ENCODE data around the gene CLDN25. TPM values are rescaled to one million over a fixed set of nuclear protein-coding genes. Genes with fewer than 3 reads are reported as not detected.

Gene CLDN25
- polyA plus RNA-seq, 1 donor from 2014 or later = not detected

GRCh38 chr11:113828191-113828590, 48.6 kb downstream of the CLDN25 start:
- H3K9me3 ChIP-seq (ENCODE audit: low read length) = no peaks in the 10 kb centered on the region

GRCh38 chr11:113829751-113830150, 50.2 kb downstream of the CLDN25 start:
- H3K9me2 ChIP-seq (ENCODE audit: insufficient read depth, low read length) = no peaks in the 10 kb centered on the region
- TF ChIP-seq REST (IDR thresholded peaks at IDR 0.05; ENCODE audit: borderline replicate concordance) = no peak
- no peak for TF ChIP-seq POLR2AphosphoS5 (IDR thresholded peaks at IDR 0.05)
- no peak for TF ChIP-seq TAF1 (IDR thresholded peaks at IDR 0.05; ENCODE audit: low read depth)
- no peak for TF ChIP-seq MXI1 (conservative IDR thresholded peaks at IDR 0.05; ENCODE audit: poor library complexity, severe bottlenecking)
- TF ChIP-seq CTCF (IDR thresholded peaks at IDR 0.05; ENCODE audit: poor library complexity, severe bottlenecking) = no peak
- TF ChIP-seq EZH2 (IDR thresholded peaks at IDR 0.05; ENCODE audit: borderline replicate concordance, insufficient read depth, low read length, poor library complexity, severe bottlenecking) = no peak
- TF ChIP-seq RAD21 (conservative IDR thresholded peaks at IDR 0.05) = no peak
- TF ChIP-seq SMC3 (conservative IDR thresholded peaks at IDR 0.05; ENCODE audit: poor library complexity) = no peak
- TF ChIP-seq EP300 (conservative IDR thresholded peaks at IDR 0.05; ENCODE audit: poor library complexity, severe bottlenecking) = no peak
- no peak overlapping the region for H3K9ac ChIP-seq (ENCODE audit: low read length)
- no peak overlapping the region for H3K27ac ChIP-seq (ENCODE audit: low read length)
- no peaks in the 10 kb centered on the region for H3K79me2 ChIP-seq (replicated peaks; ENCODE audit: insufficient read depth, low read length)
- no peaks in the 10 kb centered on the region for H3K9me3 ChIP-seq (ENCODE audit: low read length)
- H3K4me3 ChIP-seq (ENCODE audit: low read length) = no peak overlapping the region
- H4K20me1 ChIP-seq (ENCODE audit: insufficient read depth) = no peaks in the 10 kb centered on the region
- peaks cover 5% of the 10 kb centered on the region for H3K36me3 ChIP-seq (ENCODE audit: insufficient read depth, low read length)
- no peaks in the 10 kb centered on the region for H3K27me3 ChIP-seq (ENCODE audit: insufficient read depth, low read depth, low read length)
- no peaks in the 10 kb centered on the region for H3F3A ChIP-seq (ENCODE audit: insufficient read depth, low read length, poor library complexity, severe bottlenecking)
- no peak overlapping the region for H3K4me2 ChIP-seq (ENCODE audit: low read length)
- H2AFZ ChIP-seq (ENCODE audit: low read depth, low read length) = no peak overlapping the region

More at GRCh38 chr11:113828191-113828590, 48.6 kb downstream of the CLDN25 start:
- Histone ChIP-seq H3K36me3 (ENCODE audit: insufficient read depth, low read length) (peaks cover 5% of the 10 kb centered on the region), H4K20me1 (ENCODE audit: insufficient read depth) (no peaks in the 10 kb centered on the region), H3F3A (ENCODE audit: insufficient read depth, low read length, poor library complexity, severe bottlenecking) (no peaks in the 10 kb centered on the region), H3K9ac (ENCODE audit: low read length) (no peak overlapping the region), H3K9me2 (ENCODE audit: insufficient read depth, low read length) (no peaks in the 10 kb centered on the region), H3K4me3 (ENCODE audit: low read length) (no peak overlapping the region), H2AFZ (ENCODE audit: low read depth, low read length) (no peak overlapping the region), H3K27me3 (ENCODE audit: insufficient read depth, low read depth, low read length) (no peaks in the 10 kb centered on the region), H3K4me2 (ENCODE audit: low read length) (no peak overlapping the region), H3K79me2 (replicated peaks; ENCODE audit: insufficient read depth, low read length) (no peaks in the 10 kb centered on the region), H3K27ac (ENCODE audit: low read length) (no peak overlapping the region)
- TF ChIP-seq MXI1 (conservative IDR thresholded peaks at IDR 0.05; ENCODE audit: poor library complexity, severe bottlenecking) (no peak), TAF1 (IDR thresholded peaks at IDR 0.05; ENCODE audit: low read depth) (no peak), POLR2AphosphoS5 (IDR thresholded peaks at IDR 0.05) (no peak)

Small RNA genes lying within 50 kb of the gene (small RNA-seq; reads per million reads assigned to genes)
- 0 reads per million in 3 experiments for gene LRRC37A13P
- 0 reads per million in 3 experiments for gene RPS29P19

Other genes with a start within 250 kb of the CLDN25 start
- 1.3 and 2.6 TPM in 2 replicates for gene TMPRSS5, start 73.5 kb upstream of the CLDN25 start, polyA plus RNA-seq
- 20.8 and 21.5 TPM in 2 replicates for gene ZW10, start 6.1 kb upstream of the CLDN25 start, polyA plus RNA-seq
- gene USP28, start 95.8 kb downstream of the CLDN25 start, polyA plus RNA-seq = 12.8 and 16.0 TPM in 2 replicates
- not detected in 2 replicates for gene HTR3B, start 125.0 kb downstream of the CLDN25 start, polyA plus RNA-seq
- 0.36 TPM in 1 of 2 replicates, not detected in the other for gene HTR3A, start 195.3 kb downstream of the CLDN25 start, polyA plus RNA-seq

Data from neural cell (in vitro differentiated cells).